Uterus (tissue), 4 donors: ENCODE results near the gene C6orf132. TPM values are rescaled to one million over a fixed set of nuclear protein-coding genes. Genes with fewer than 3 reads are reported as not detected.

ENCODE experiments used
- DNase-seq, 2 donors: peaks; one replicate each; pipeline ENCODE4 v3.0.0-alpha.2; 2019 to 2020
- H3K27ac ChIP-seq, 2 donors: fragments of 200-600 bp; sonication (generic); 1 replicate in 1 of 2; 2 replicates in 1 of 2; pipeline ENCODE4 v1.5.1; 2016 to 2018
- H3K27me3 ChIP-seq, 2 donors: fragments of 200-600 bp; sonication (generic); one replicate each; pipeline ENCODE4 v1.5.1; 2018 to 2019; ENCODE audit warnings: control low read depth in 1 of 2
- H3K36me3 ChIP-seq, 2 donors: fragments of 200-600 bp; sonication (generic); one replicate each; pipeline ENCODE4 v1.5.1; 2019; ENCODE audit warnings: control low read depth in 1 of 2
- H3K4me1 ChIP-seq, 2 donors: fragments of 200-600 bp; sonication (generic); one replicate each; pipeline ENCODE4 v1.5.1; 2018 to 2019; ENCODE audit warnings: control low read depth in 1 of 2
- H3K4me3 ChIP-seq, 2 donors: fragments of 200-600 bp; sonication (generic); 1 replicate in 1 of 2; 2 replicates in 1 of 2; pipeline ENCODE4 v1.5.1; 2018 to 2019; ENCODE audit warnings: mild to moderate bottlenecking in 1 of 2
- H3K9me3 ChIP-seq, 2 donors: fragments of 200-600 bp; sonication (generic); one replicate each; pipeline ENCODE4 v1.5.1; 2019; ENCODE audit warnings: control low read depth in 1 of 2
- POLR2A ChIP-seq, 2 donors: fragments of 450-650 bp; IDR thresholded peaks; one replicate each; pipeline ENCODE4 v1.6.1; 2016; ENCODE audit warnings: antibody characterized with exemption in 2 of 2, mild to moderate bottlenecking in 1 of 2, moderate library complexity in 1 of 2
- intact Hi-C: fragments of 100-400 bp; cut with DNase I; formaldehyde crosslinking; loops from one replicate; pipeline ENCODE4 v1.15.1; 2023; ENCODE audit warnings: low total_unique reads
- total RNA-seq, 4 donors: library from RNA; depleted of rRNA in 3 of 4; stranded (reverse); fragments of >200 nt in 3 of 4; gene quantifications; one replicate each; pipeline versions ENCODE4 v1.1.0 to v1.2.4, GENCODE V29; 2014 to 2023
- TF ChIP-seq, protein P1 (sequence below), 4 experiments: fragments of 200-600 bp in 2 of 4; fragments of 450-650 bp in 2 of 4; sonication (generic) in 2 of 4; IDR thresholded peaks; one replicate each; pipeline ENCODE4 v1.5.1; 2016 to 2019; ENCODE audit warnings: antibody characterized with exemption in 4 of 4, mild to moderate bottlenecking in 2 of 4, moderate library complexity in 1 of 4
- donor health status: DM: yes; HTN: yes; CAD: no.

The C6orf132 gene
- total RNA-seq, 4 donors from 2014 or later: 0.91 to 2.4 (median 1.0) TPM; not detected in 1

DNA sequence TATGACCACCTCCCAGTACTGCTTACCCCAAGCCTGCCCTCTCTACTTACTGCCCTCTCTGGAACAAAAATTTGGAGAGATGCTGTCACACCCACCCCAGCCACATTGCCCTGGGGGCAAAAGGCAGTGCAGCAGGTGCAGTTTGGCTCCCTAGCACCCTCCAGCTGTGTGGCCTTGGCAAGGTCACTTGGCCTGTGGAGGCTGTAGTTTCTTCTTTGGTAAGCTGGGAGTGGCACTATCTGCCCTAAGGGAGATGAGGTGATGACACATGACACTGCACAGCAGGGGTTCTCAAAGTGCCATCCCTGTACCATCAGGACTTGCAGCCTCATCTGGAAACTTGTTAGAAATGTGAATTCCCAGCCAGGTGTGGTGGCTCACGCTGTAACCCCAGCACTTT lies 47.3 kb downstream of the C6orf132 start:
- intact Hi-C loops: no loop called here
- no peak for TF ChIP-seq POLR2A (IDR thresholded peaks at IDR 0.05)
- TF ChIP-seq, protein P1, sequence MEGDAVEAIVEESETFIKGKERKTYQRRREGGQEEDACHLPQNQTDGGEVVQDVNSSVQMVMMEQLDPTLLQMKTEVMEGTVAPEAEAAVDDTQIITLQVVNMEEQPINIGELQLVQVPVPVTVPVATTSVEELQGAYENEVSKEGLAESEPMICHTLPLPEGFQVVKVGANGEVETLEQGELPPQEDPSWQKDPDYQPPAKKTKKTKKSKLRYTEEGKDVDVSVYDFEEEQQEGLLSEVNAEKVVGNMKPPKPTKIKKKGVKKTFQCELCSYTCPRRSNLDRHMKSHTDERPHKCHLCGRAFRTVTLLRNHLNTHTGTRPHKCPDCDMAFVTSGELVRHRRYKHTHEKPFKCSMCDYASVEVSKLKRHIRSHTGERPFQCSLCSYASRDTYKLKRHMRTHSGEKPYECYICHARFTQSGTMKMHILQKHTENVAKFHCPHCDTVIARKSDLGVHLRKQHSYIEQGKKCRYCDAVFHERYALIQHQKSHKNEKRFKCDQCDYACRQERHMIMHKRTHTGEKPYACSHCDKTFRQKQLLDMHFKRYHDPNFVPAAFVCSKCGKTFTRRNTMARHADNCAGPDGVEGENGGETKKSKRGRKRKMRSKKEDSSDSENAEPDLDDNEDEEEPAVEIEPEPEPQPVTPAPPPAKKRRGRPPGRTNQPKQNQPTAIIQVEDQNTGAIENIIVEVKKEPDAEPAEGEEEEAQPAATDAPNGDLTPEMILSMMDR (IDR thresholded peaks at IDR 0.05): no peak
- Histone ChIP-seq H3K9me3 (no peaks in the 10 kb centered on the region), H3K27me3 (no peaks in the 10 kb centered on the region), H3K4me1 (no peaks in the 10 kb centered on the region), H3K27ac (no peak overlapping the region), H3K36me3 (no peaks in the 10 kb centered on the region), H3K4me3 (no peak overlapping the region)
- no peak for DNase-seq

DNA sequence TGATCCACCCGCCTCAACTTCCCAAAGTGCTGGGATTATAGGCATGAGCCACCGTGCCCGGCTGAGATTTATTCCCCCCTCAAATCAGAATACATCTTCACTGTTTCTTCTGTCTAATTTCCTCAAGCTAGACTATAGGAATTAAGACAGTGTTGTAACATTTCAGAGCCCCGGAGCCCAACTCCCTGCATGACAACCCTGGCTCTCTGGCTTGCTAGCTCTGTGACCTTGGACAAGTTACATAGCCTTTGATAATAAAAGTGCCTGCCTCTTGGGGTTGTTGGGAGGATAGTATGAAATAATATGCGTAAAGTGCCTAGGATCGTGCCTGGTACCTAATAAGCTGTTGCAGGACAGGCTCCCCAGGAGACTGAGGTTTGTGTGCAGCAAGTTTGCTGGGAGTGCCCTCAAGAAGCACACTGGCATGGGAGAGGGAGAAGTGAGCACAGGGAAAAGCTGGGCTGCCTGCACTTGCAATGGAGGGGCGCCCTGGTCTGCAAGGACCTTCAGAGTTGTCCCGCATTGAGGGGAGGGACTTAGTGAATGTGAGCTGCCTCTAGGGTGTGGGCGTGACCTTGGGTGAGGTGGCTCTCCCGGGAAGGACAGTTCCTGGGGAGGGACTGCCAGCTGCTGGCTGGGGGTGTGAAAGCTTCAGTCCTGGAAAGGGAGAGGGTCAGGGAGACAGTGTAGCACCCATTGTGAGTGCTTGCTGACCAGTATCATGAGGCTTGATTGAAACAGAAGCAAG lies 48.7 kb downstream of the C6orf132 start:
- no peak for DNase-seq
- Histone ChIP-seq H3K4me3 (no peak overlapping the region), H3K27ac (no peak overlapping the region), H3K4me1 (no peaks in the 10 kb centered on the region), H3K36me3 (no peaks in the 10 kb centered on the region), H3K27me3 (no peaks in the 10 kb centered on the region), H3K9me3 (no peaks in the 10 kb centered on the region)
- TF ChIP-seq, protein P1 (IDR thresholded peaks at IDR 0.05): no peak
- no peak for TF ChIP-seq POLR2A (IDR thresholded peaks at IDR 0.05)
- intact Hi-C loops: no loop called here

DNA sequence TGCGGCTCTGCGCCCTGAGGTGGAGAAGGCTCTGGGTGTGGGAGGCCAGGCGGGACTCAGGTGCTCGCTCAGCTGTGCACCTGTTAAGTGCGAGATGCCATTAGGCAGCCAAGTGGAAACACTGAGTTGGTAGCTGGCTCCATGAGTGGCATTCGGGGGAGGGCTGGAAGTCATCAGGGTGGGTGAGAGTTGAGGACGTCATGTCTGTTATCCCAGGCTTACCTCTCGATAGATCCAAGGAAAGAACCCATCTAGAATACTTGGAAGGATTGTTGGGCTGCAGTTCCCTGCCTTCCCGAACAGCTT lies 50.7 kb downstream of the C6orf132 start:
- DNase-seq: no peak
- Histone ChIP-seq H3K27ac (no peak overlapping the region), H3K27me3 (no peaks in the 10 kb centered on the region), H3K4me3 (no peak overlapping the region), H3K4me1 (no peaks in the 10 kb centered on the region), H3K9me3 (no peaks in the 10 kb centered on the region), H3K36me3 (no peaks in the 10 kb centered on the region)
- intact Hi-C loops: no loop called here
- TF ChIP-seq, protein P1 (IDR thresholded peaks at IDR 0.05): no peak
- TF ChIP-seq POLR2A (IDR thresholded peaks at IDR 0.05): no peak

DNA sequence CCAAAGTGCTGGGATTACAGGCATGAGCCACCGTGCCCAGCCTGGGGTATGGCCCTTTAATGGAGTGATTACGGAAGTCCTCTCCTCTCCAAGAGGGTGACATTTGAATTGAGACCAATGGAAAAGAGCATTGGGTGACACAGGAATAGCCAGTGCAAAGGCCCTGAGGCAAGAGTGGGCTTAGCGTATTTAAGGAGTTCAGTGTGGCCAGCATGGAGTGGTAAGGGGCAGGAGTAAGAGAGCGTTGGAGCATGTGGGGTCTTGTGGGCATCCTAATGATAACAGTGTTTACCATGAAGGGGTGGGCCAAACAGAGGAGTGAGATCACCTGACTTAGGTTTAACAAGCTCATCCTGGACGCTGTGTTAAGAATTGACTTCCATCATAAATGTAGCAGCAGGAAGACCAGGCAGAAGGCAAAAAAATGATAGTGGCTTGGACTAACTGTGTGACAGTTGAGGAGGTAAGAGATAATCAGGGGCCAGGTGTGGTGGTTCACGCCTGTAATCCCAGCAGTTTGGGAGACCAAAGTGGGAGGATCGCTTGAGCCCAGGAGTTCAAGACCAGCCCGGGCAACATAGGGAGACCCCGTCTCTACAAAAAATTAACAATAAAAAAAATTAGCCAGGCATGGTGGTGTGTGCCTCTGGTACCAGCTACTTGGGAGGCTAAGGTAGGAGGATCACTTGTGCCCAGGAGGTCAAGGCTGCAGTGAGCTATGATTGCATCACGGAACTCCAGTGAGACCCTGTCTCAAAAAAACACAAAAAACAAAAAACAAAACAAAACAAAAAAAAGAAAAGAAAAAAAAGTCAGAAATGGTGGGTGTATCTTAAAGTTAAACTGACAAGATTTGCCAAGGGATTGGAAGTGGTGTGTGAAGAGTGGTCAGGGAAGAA lies 51.4 kb downstream of the C6orf132 start:
- intact Hi-C loops: no loop called here
- no peaks in the 10 kb centered on the region for H3K36me3 ChIP-seq
- H3K4me1 ChIP-seq: no peaks in the 10 kb centered on the region
- H3K9me3 ChIP-seq: no peaks in the 10 kb centered on the region
- DNase-seq: no peak
- TF ChIP-seq, protein P1 (IDR thresholded peaks at IDR 0.05): no peak
- no peak for TF ChIP-seq POLR2A (IDR thresholded peaks at IDR 0.05)
- no peak overlapping the region for H3K27ac ChIP-seq
- no peaks in the 10 kb centered on the region for H3K27me3 ChIP-seq
- H3K4me3 ChIP-seq: no peak overlapping the region

DNA sequence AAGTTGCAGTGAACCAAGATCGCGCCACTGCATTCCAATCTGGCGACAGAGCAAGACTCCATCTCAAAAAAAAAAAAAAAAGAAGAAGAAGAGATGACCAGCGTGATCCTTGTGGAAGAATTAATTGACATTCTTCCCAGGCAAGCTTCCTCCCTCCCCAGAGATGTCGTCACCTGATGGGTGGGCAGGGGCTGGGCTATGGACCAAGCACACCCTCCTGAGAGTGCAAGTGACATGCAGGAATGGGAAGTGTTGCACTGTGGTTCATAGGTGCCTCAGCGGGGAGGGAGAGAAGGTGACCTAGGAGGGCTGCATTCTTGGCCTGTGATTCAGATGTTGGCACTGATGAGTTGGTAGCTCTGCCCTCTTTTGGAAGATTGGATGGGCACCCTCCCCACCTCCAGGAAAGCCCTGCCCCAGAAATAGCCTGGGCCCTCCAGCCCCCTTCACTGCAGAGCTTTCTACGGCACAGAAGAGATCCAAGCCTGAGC lies 54.3 kb downstream of the C6orf132 start:
- no peaks in the 10 kb centered on the region for H3K4me1 ChIP-seq
- H3K36me3 ChIP-seq: no peaks in the 10 kb centered on the region
- H3K4me3 ChIP-seq: no peak overlapping the region
- H3K27me3 ChIP-seq: no peaks in the 10 kb centered on the region
- H3K27ac ChIP-seq: no peak overlapping the region
- TF ChIP-seq POLR2A (IDR thresholded peaks at IDR 0.05): no peak
- TF ChIP-seq, protein P1 (IDR thresholded peaks at IDR 0.05): no peak
- intact Hi-C loops: no loop called here
- no peak for DNase-seq
- H3K9me3 ChIP-seq: no peaks in the 10 kb centered on the region
